ENCODE results near the gene MSI1. TPM values are rescaled to one million over a fixed set of nuclear protein-coding genes. Genes with fewer than 3 reads are reported as not detected.

MSI1 gene
- total and polyA plus RNA-seq, 7 experiments from 2014 or later = not detected

GRCh38 chr12:120394483-120395367 is 25.8 kb upstream of the MSI1 start:
- POLR2A ChIA-PET = no interaction called here
- H3K9me3 Mint-ChIP-seq = peaks cover 0 to 4% (median 0%) of the 10 kb centered on the region in 11 donors
- H3K9me3 ChIP-seq (ENCODE audit: control insufficient read depth in 2 of 3, low read length in 3 of 3) = no peaks in the 10 kb centered on the region
- no peak overlapping the region for H3K27ac Mint-ChIP-seq
- peaks cover 16 to 38% (median 24%) of the 10 kb centered on the region in 5 donors for H3K27me3 Mint-ChIP-seq
- no peaks in the 10 kb centered on the region for H3K36me3 Mint-ChIP-seq
- no peaks in the 10 kb centered on the region for H3K4me1 ChIP-seq (ENCODE audit: control insufficient read depth in 2 of 2, insufficient read depth in 2 of 2, low read length in 2 of 2)
- no peaks in the 10 kb centered on the region for H3K36me3 ChIP-seq (ENCODE audit: control insufficient read depth in 2 of 3, insufficient read depth in 3 of 3, low read length in 3 of 3)
- H3K27me3 ChIP-seq (ENCODE audit: control insufficient read depth in 2 of 2, insufficient read depth in 2 of 2, low read length in 2 of 2) = peaks cover 0 to 5% of the 10 kb centered on the region in 2 donors
- no peak overlapping the region for H3K27ac ChIP-seq (ENCODE audit: low read depth, low read length)
- DNase-seq (no peak), ATAC-seq (no peak)
- H3K4me3 ChIP-seq (ENCODE audit: low read length) = no peak overlapping the region
- peaks cover 0 to 7% (median 0%) of the 10 kb centered on the region in 7 donors for H3K4me1 Mint-ChIP-seq
- CTCF ChIA-PET = no interaction called here
- intact Hi-C loops (cut with micrococcal nuclease) = no loop called here
- H3K4me3 Mint-ChIP-seq = no peak overlapping the region

DNA sequence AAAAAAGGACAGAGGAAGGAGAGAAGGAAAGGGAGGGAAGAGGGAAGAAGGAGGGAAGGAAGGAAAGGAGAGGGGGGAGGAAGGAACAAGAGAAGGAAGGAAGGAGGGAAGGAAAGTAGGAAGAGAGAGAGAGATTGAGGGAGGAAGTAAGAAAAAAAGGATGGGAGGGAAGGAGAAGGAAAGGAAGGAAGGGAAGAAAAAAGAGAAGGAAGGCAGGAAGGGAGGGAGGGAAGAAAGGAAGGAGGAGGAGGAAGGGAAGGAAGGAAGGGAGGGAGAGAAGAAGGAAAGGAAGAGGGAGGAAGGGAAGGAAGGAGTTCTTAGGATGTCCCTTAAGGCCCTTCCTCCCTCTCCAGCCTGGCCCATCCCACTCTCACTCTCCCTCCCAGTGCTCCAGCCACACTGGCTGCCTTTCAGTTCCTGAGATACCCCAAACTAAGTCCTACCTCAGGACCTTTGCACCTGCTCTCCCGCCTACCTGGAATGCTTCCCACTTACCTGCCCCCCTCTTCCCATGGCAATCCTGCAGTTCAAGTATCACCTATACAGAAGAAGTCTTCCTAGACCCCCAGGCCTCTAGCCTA is 21.7 kb upstream of the MSI1 start:
- H3K36me3 ChIP-seq (ENCODE audit: control insufficient read depth in 2 of 3, insufficient read depth in 3 of 3, low read length in 3 of 3) = no peaks in the 10 kb centered on the region
- POLR2A ChIA-PET = no interaction called here
- no peaks in the 10 kb centered on the region for H3K27me3 ChIP-seq (ENCODE audit: control insufficient read depth in 2 of 2, insufficient read depth in 2 of 2, low read length in 2 of 2)
- H3K27me3 Mint-ChIP-seq = peaks cover 24 to 52% (median 36%) of the 10 kb centered on the region in 5 donors
- intact Hi-C loops (cut with micrococcal nuclease) = no loop called here
- peaks cover 0 to 16% (median 0%) of the 10 kb centered on the region in 7 donors for H3K4me1 Mint-ChIP-seq
- no peak for DNase-seq
- H3K27ac Mint-ChIP-seq = no peak overlapping the region
- no peak overlapping the region for H3K4me3 ChIP-seq (ENCODE audit: low read length)
- no peak for ATAC-seq
- no peaks in the 10 kb centered on the region for H3K4me1 ChIP-seq (ENCODE audit: control insufficient read depth in 2 of 2, insufficient read depth in 2 of 2, low read length in 2 of 2)
- peaks cover 0 to 6% (median 0%) of the 10 kb centered on the region in 11 donors for H3K9me3 Mint-ChIP-seq
- CTCF ChIA-PET = no interaction called here
- H3K36me3 Mint-ChIP-seq = no peaks in the 10 kb centered on the region
- H3K9me3 ChIP-seq (ENCODE audit: control insufficient read depth in 2 of 3, low read length in 3 of 3) = no peaks in the 10 kb centered on the region
- no peak overlapping the region for H3K27ac ChIP-seq (ENCODE audit: low read depth, low read length)
- no peak overlapping the region for H3K4me3 Mint-ChIP-seq

DNA sequence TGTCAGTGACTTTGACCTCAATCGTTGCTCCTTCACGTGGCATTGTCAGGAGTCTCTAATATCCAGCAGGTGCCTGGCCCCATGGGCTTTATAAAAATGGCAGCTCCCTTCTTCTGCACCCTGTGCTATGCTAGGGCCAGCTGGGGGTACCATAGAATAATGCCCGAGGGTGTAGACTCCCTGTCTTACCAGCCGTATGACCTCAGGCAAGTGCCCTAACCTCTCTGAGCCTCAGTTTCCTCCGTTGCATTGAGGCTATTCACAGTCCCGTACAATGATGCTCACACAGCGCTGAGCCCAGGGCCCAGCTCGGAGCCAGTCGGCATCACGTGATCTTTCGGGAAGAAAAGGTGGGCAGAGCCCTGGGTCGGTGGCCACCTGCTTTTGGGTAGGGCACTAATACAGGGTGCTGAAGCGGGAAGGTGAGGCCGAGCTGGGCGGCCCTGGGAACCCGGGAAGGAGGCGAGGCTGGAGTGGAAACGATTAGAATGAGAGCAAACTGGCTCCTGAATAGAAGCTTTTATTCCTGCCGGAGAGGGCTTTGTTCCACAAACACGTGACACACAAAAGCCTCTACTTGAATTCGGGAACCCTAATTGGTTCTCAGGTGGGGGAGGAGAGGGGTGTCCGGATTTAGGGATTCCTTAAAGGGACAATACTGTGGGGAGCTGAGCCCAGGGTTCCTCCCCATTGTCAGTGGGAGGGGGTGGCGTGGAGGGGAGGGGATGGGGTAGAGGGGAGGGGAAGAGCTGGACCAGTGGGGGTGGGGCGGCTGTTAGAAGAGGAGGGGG is 19.9 kb upstream of the MSI1 start:
- Histone ChIP-seq H3K27me3 (ENCODE audit: control insufficient read depth in 2 of 2, insufficient read depth in 2 of 2, low read length in 2 of 2) (no peaks in the 10 kb centered on the region), H3K4me1 (ENCODE audit: control insufficient read depth in 2 of 2, insufficient read depth in 2 of 2, low read length in 2 of 2) (no peaks in the 10 kb centered on the region), H3K9me3 (ENCODE audit: control insufficient read depth in 2 of 3, low read length in 3 of 3) (no peaks in the 10 kb centered on the region), H3K27ac (ENCODE audit: low read depth, low read length) (no peak overlapping the region), H3K36me3 (ENCODE audit: control insufficient read depth in 2 of 3, insufficient read depth in 3 of 3, low read length in 3 of 3) (no peaks in the 10 kb centered on the region), H3K4me3 (ENCODE audit: low read length) (no peak overlapping the region)
- intact Hi-C loops (cut with micrococcal nuclease) = no loop called here
- peaks cover 21 to 53% (median 39%) of the 10 kb centered on the region in 5 donors for H3K27me3 Mint-ChIP-seq
- peak overlapping the region in 1 of 10 donors; percentile 1 for H3K4me3 Mint-ChIP-seq
- H3K27ac Mint-ChIP-seq = no peak overlapping the region
- H3K36me3 Mint-ChIP-seq = no peaks in the 10 kb centered on the region
- ChIA-PET POLR2A (interaction anchor here (0.6 kb wide), 1 partner anchor 209 kb away, joined by 3 read pairs; no protein-coding TSS in a partner anchor), CTCF (no interaction called here)
- peaks cover 0 to 6% (median 0%) of the 10 kb centered on the region in 11 donors for H3K9me3 Mint-ChIP-seq
- peaks cover 0 to 14% (median 0%) of the 10 kb centered on the region in 7 donors for H3K4me1 Mint-ChIP-seq
- no peak for ATAC-seq
- DNase-seq = no peak

DNA sequence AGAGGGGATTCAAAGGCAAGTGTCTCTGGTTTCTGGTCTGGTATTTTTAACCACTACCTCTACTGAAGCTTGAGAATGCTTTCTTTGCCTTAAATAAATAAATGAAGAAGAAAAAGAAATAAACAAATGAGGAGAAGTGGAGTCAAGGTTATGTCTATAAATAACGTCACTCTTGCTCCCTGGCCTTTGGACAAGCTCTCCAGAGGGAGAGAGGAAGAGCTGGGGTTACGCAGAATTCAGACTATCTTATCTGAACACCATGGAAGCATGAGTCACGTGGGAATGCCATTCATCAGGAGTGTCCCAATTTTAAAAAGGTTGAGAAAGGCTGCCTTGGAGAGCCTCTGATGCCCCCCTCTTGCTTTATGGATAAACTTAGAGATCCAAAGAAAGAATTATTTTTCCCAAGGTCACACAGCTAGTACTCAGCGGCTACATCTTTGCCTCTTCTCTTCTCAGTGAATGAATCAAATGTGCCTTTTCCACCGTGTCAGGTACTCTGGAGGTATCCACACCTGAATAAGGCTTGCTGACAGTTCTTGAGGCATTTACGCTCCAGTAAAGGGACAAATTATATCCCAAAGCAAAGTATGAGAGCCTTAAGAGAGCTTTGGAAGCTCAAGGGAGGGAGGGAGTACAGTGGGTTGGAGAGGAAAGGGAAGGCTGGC is 12.9 kb upstream of the MSI1 start:
- peaks cover 31 to 49% (median 37%) of the 10 kb centered on the region in 5 donors for H3K27me3 Mint-ChIP-seq

GRCh38 chr12:120378036-120378435 is 9.1 kb upstream of the MSI1 start:
- no peak overlapping the region for H3K4me3 ChIP-seq (ENCODE audit: low read length)
- DNase-seq = no peak
- no peak overlapping the region for H3K4me3 Mint-ChIP-seq
- no peaks in the 10 kb centered on the region for H3K4me1 ChIP-seq (ENCODE audit: control insufficient read depth in 2 of 2, insufficient read depth in 2 of 2, low read length in 2 of 2)
- no peaks in the 10 kb centered on the region for H3K36me3 Mint-ChIP-seq
- H3K9me3 Mint-ChIP-seq = peaks cover 0 to 2% (median 0%) of the 10 kb centered on the region in 11 donors
- no peaks in the 10 kb centered on the region for H3K9me3 ChIP-seq (ENCODE audit: control insufficient read depth in 2 of 3, low read length in 3 of 3)
- POLR2A ChIA-PET = no interaction called here
- no peaks in the 10 kb centered on the region for H3K27me3 ChIP-seq (ENCODE audit: control insufficient read depth in 2 of 2, insufficient read depth in 2 of 2, low read length in 2 of 2)
- H3K4me1 Mint-ChIP-seq = peaks cover 0 to 3% (median 0%) of the 10 kb centered on the region in 7 donors
- no peak overlapping the region for H3K27ac Mint-ChIP-seq
- peaks cover 56 to 66% (median 58%) of the 10 kb centered on the region in 5 donors for H3K27me3 Mint-ChIP-seq
- CTCF ChIA-PET = no interaction called here
- H3K36me3 ChIP-seq (ENCODE audit: control insufficient read depth in 2 of 3, insufficient read depth in 3 of 3, low read length in 3 of 3) = no peaks in the 10 kb centered on the region
- intact Hi-C loops (cut with micrococcal nuclease) = no loop called here
- ATAC-seq = no peak
- H3K27ac ChIP-seq (ENCODE audit: low read depth, low read length) = no peak overlapping the region

More for the DNA sequence above, 12.9 kb upstream of the MSI1 start:
- Histone ChIP-seq H3K36me3 (ENCODE audit: control insufficient read depth in 2 of 3, insufficient read depth in 3 of 3, low read length in 3 of 3) (no peaks in the 10 kb centered on the region), H3K9me3 (ENCODE audit: control insufficient read depth in 2 of 3, low read length in 3 of 3) (no peaks in the 10 kb centered on the region), H3K27me3 (ENCODE audit: control insufficient read depth in 2 of 2, insufficient read depth in 2 of 2, low read length in 2 of 2) (no peaks in the 10 kb centered on the region), H3K4me3 (ENCODE audit: low read length) (no peak overlapping the region), H3K27ac (ENCODE audit: low read depth, low read length) (no peak overlapping the region), H3K4me1 (ENCODE audit: control insufficient read depth in 2 of 2, insufficient read depth in 2 of 2, low read length in 2 of 2) (no peaks in the 10 kb centered on the region)
- ChIA-PET CTCF (no interaction called here), POLR2A (no interaction called here)
- H3K4me3 Mint-ChIP-seq = no peak overlapping the region
- no peaks in the 10 kb centered on the region for H3K36me3 Mint-ChIP-seq
- H3K27ac Mint-ChIP-seq = no peak overlapping the region
- H3K9me3 Mint-ChIP-seq = peaks cover 0 to 2% (median 0%) of the 10 kb centered on the region in 11 donors
- no peak for DNase-seq
- no peak for ATAC-seq
- intact Hi-C loops (cut with micrococcal nuclease) = no loop called here
- H3K4me1 Mint-ChIP-seq = peaks cover 0 to 2% (median 0%) of the 10 kb centered on the region in 7 donors

DNA sequence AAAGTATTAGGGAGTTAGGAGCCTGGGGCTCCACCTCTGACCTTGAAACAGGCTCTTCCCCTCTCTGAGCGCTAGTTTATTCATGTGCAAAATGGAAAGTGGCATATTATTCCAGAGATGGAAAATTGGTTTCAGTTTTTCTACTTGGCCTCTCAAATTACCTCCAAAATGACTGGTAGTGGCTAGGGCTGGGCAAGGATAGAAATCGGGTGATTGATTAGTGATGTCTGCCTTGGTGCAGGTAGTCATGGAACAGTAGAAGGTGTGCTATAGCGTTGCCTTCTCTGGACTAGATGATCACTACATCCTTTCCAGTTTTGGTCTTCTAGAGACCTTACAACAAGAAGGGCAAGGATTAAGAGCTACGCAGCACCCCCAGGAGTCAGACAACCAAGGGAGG is 8.6 kb upstream of the MSI1 start:
- Mint-ChIP-seq H3K36me3 (no peaks in the 10 kb centered on the region), H3K4me3 (no peak overlapping the region), H3K27ac (no peak overlapping the region), H3K9me3 (peaks cover 0 to 2% (median 0%) of the 10 kb centered on the region in 11 donors), H3K4me1 (peaks cover 0 to 3% (median 0%) of the 10 kb centered on the region in 7 donors), H3K27me3 (peaks cover 61 to 70% (median 62%) of the 10 kb centered on the region in 5 donors)
- ATAC-seq (no peak), DNase-seq (no peak)
- H3K4me1 ChIP-seq (ENCODE audit: control insufficient read depth in 2 of 2, insufficient read depth in 2 of 2, low read length in 2 of 2) = no peaks in the 10 kb centered on the region
- ChIA-PET CTCF (no interaction called here), POLR2A (no interaction called here)
- H3K27me3 ChIP-seq (ENCODE audit: control insufficient read depth in 2 of 2, insufficient read depth in 2 of 2, low read length in 2 of 2) = no peaks in the 10 kb centered on the region
- H3K27ac ChIP-seq (ENCODE audit: low read depth, low read length) = no peak overlapping the region
- no peak overlapping the region for H3K4me3 ChIP-seq (ENCODE audit: low read length)
- intact Hi-C loops (cut with micrococcal nuclease) = no loop called here
- H3K9me3 ChIP-seq (ENCODE audit: control insufficient read depth in 2 of 3, low read length in 3 of 3) = no peaks in the 10 kb centered on the region
- H3K36me3 ChIP-seq (ENCODE audit: control insufficient read depth in 2 of 3, insufficient read depth in 3 of 3, low read length in 3 of 3) = no peaks in the 10 kb centered on the region

Measured in naive thymus-derived CD4-positive, alpha-beta T cell (primary cell).